ENCODE data around the gene ATP6V0B.

The ATP6V0B gene

DNA sequence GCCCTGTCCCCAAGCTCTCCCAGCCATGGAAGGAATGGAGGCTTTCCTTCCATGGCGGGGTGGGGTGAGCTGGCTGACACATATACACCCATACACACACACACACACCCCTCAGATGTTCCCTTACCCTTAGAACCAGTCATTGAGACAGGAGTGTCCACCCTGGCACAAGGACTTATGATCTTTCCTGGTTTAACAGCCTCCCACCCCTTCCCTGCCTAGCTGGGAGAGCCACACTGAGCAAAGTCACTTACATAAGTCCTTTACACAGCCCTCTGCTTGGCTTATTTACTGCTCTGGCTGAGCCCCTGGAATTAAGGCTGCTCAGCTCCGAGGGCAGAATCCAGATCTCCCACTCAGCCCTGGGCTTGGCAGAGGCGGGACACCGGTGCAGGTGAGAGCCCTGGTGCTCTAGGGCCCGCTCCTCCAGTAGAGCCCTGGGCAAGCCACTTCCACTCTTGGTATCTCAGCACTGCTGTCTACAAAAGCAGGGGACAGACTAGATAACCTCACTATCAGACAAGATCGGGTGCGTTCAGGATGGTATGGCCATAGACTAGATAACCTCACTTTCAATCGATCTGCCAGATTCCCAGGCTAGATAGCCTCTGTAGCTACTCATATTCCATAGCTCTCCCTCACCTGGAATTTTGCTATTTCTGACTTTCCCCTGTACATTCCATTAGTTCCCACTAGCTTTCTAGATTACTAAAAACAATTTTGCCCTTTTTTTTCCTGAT lies 39.8 kb downstream of the ATP6V0B start:
- H3K4me2 ChIP-seq: no peak overlapping the region
- no peaks in the 10 kb centered on the region for H3K79me2 ChIP-seq (ENCODE audit: insufficient read depth, low read depth)
- H3K36me3 ChIP-seq (ENCODE audit: insufficient read depth): no peaks in the 10 kb centered on the region
- no peaks in the 10 kb centered on the region for H3K4me1 ChIP-seq (ENCODE audit: low read depth, poor library complexity, severe bottlenecking)
- TF ChIP-seq, protein P1, sequence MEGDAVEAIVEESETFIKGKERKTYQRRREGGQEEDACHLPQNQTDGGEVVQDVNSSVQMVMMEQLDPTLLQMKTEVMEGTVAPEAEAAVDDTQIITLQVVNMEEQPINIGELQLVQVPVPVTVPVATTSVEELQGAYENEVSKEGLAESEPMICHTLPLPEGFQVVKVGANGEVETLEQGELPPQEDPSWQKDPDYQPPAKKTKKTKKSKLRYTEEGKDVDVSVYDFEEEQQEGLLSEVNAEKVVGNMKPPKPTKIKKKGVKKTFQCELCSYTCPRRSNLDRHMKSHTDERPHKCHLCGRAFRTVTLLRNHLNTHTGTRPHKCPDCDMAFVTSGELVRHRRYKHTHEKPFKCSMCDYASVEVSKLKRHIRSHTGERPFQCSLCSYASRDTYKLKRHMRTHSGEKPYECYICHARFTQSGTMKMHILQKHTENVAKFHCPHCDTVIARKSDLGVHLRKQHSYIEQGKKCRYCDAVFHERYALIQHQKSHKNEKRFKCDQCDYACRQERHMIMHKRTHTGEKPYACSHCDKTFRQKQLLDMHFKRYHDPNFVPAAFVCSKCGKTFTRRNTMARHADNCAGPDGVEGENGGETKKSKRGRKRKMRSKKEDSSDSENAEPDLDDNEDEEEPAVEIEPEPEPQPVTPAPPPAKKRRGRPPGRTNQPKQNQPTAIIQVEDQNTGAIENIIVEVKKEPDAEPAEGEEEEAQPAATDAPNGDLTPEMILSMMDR (conservative IDR thresholded peaks at IDR 0.05; ENCODE audit: low read depth, low read length): no peak
- no peak overlapping the region for H2AFZ ChIP-seq (ENCODE audit: low read depth)
- H3K9ac ChIP-seq: no peak overlapping the region
- no peaks in the 10 kb centered on the region for H3K27me3 ChIP-seq (ENCODE audit: insufficient read depth, low read depth)
- no peak overlapping the region for H3K27ac ChIP-seq
- H4K20me1 ChIP-seq (ENCODE audit: insufficient read depth): no peaks in the 10 kb centered on the region
- no peak overlapping the region for H3K4me3 ChIP-seq (IDR thresholded peaks at IDR 0.05; ENCODE audit: insufficient read depth, low read depth, low read length)

DNA sequence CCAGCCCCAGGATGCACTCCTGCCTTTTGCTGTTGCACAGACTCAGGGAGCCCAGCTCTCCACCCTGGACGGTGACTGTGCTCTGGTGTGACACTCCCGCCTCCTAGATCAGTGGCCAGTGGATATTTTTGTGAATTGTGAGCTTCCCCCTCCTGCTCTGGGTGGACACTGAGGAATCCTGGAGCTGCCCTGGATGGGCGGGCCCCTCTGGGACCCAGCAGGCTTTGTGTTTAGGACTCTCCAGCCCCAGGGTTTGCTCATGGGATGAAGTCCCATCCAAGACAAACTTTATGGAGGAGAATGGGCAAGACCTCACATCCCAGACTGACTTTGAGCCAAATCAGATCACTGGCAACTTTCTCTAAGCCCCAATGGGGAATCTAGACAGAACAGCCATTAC lies 40.4 kb downstream of the ATP6V0B start:
- Histone ChIP-seq H3K9ac (no peak overlapping the region), H3K27ac (no peak overlapping the region), H3K4me1 (ENCODE audit: low read depth, poor library complexity, severe bottlenecking) (no peaks in the 10 kb centered on the region), H3K79me2 (ENCODE audit: insufficient read depth, low read depth) (no peaks in the 10 kb centered on the region), H4K20me1 (ENCODE audit: insufficient read depth) (no peaks in the 10 kb centered on the region), H2AFZ (ENCODE audit: low read depth) (no peak overlapping the region), H3K4me2 (no peak overlapping the region), H3K27me3 (ENCODE audit: insufficient read depth, low read depth) (no peaks in the 10 kb centered on the region), H3K4me3 (IDR thresholded peaks at IDR 0.05; ENCODE audit: insufficient read depth, low read depth, low read length) (no peak overlapping the region), H3K36me3 (ENCODE audit: insufficient read depth) (no peaks in the 10 kb centered on the region)
- TF ChIP-seq, protein P1 (conservative IDR thresholded peaks at IDR 0.05; ENCODE audit: low read depth, low read length): no peak

DNA sequence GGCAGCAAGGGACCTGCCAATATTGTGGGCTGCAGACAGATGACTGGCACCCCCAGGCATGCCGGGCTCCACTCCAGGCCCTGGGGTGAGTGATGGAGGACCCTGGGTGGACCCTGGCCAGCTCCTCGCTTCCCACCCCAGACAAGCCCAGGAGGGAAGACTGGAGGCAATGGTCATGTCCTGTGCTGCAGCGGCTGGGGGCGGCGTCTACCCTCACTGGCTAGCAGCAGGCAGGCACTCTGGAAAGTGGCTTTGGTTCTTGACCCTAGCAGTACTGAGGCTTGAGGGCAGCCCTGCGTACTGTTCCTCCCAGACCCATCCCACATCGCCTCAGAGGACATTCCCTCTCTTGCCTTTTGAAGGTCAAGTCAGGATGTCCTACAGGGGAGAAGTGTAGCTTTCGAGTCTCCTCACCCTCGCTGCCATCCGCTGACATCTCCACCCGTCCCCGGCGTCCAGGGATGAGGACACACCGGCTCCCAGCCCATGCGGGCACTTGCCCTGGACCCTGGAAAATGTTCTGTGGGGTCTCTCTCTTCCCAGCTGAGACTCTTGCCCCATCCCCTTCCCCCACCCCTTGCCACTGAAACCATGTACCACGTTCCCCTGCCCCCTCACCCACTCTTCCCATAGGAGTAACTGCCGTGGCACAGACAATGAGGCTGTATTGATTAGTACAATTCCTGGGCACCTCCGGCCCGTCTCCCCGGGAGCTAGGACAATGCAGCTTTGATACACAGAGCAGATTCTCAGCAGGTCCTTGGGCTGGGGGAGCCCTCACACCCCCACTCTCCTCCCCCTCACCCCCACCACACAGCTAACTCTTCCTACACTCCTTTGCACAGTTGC lies 41.5 kb downstream of the ATP6V0B start:
- TF ChIP-seq, protein P1 (conservative IDR thresholded peaks at IDR 0.05; ENCODE audit: low read depth, low read length): no peak
- H2AFZ ChIP-seq (ENCODE audit: low read depth): no peak overlapping the region
- no peak overlapping the region for H3K4me3 ChIP-seq (IDR thresholded peaks at IDR 0.05; ENCODE audit: insufficient read depth, low read depth, low read length)
- no peaks in the 10 kb centered on the region for H4K20me1 ChIP-seq (ENCODE audit: insufficient read depth)
- H3K4me1 ChIP-seq (ENCODE audit: low read depth, poor library complexity, severe bottlenecking): no peaks in the 10 kb centered on the region
- no peak overlapping the region for H3K27ac ChIP-seq
- no peaks in the 10 kb centered on the region for H3K27me3 ChIP-seq (ENCODE audit: insufficient read depth, low read depth)
- H3K4me2 ChIP-seq: no peak overlapping the region
- no peak overlapping the region for H3K9ac ChIP-seq
- H3K79me2 ChIP-seq (ENCODE audit: insufficient read depth, low read depth): no peaks in the 10 kb centered on the region
- H3K36me3 ChIP-seq (ENCODE audit: insufficient read depth): no peaks in the 10 kb centered on the region

DNA sequence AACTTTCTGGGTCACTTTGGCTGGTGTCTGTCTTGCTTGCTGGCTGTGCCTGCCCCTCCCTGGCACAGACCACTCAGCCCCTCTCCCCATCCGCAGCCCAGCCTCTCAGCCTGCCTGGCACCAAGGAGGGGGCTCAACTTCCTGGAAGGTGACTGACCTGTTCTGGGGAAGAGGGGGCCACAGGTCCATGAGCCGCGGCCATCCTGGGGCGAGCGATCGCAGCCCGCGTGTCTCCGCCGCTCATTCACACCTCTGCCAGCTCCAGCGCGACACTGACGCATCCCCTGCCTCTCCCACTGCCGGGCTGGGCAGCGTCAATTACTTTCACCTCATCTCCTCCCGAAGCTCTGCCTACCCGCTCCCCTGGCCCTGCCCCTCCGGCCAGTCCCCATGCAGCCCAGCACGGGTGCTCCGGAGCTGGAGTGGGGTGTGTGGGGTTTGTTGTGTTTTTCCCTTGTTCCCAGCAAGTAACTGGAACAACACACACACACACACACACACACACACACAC lies 42.2 kb downstream of the ATP6V0B start:
- Histone ChIP-seq H3K79me2 (ENCODE audit: insufficient read depth, low read depth) (no peaks in the 10 kb centered on the region), H3K9ac (no peak overlapping the region), H3K4me2 (no peak overlapping the region), H3K4me1 (ENCODE audit: low read depth, poor library complexity, severe bottlenecking) (no peaks in the 10 kb centered on the region), H3K27ac (no peak overlapping the region), H4K20me1 (ENCODE audit: insufficient read depth) (no peaks in the 10 kb centered on the region), H3K27me3 (ENCODE audit: insufficient read depth, low read depth) (no peaks in the 10 kb centered on the region), H2AFZ (ENCODE audit: low read depth) (no peak overlapping the region), H3K36me3 (ENCODE audit: insufficient read depth) (no peaks in the 10 kb centered on the region), H3K4me3 (IDR thresholded peaks at IDR 0.05; ENCODE audit: insufficient read depth, low read depth, low read length) (no peak overlapping the region)
- TF ChIP-seq, protein P1 (conservative IDR thresholded peaks at IDR 0.05; ENCODE audit: low read depth, low read length): no peak
